Kidney tubule cell (primary cell): ENCODE measurements around the gene COA1.
"Not testable (repeated sequence)": the region's sequence is repeated elsewhere in the genome, so short reads cannot be mapped to it uniquely, and the experiment has no call there.

Experiments
- DNase-seq: peaks from one replicate; pipeline ENCODE4 v3.0.0-alpha.2; 2018; ENCODE audit warnings: low spot score

Gene COA1

GRCh38 chr7:43687866-43688265 lies 41.5 kb downstream of the COA1 start:
- DNase-seq = not testable (repeated sequence)

GRCh38 chr7:43686991-43687390 lies 42.3 kb downstream of the COA1 start:
- no peak for DNase-seq

GRCh38 chr7:43680736-43681135 lies 48.6 kb downstream of the COA1 start:
- no peak for DNase-seq

GRCh38 chr7:43679210-43680068 lies 49.9 kb downstream of the COA1 start:
- DNase-seq = no peak

GRCh38 chr7:43678315-43678714 lies 51.0 kb downstream of the COA1 start:
- no peak for DNase-seq

GRCh38 chr7:43677864-43678263 lies 51.5 kb downstream of the COA1 start:
- DNase-seq = no peak

- DNase-seq = peak; percentile 97
These were observed 54.5 kb downstream of the COA1 start for GRCh38 chr7:43674559-43675436.

GRCh38 chr7:43673243-43673976 lies 55.9 kb downstream of the COA1 start:
- DNase-seq = peak; percentile 48

GRCh38 chr7:43671521-43671920 lies 57.8 kb downstream of the COA1 start:
- no peak for DNase-seq

GRCh38 chr7:43669286-43670081 lies 59.8 kb downstream of the COA1 start:
- peak; percentile 72 for DNase-seq

- peak; percentile 48 for DNase-seq
These were observed 61.3 kb downstream of the COA1 start for GRCh38 chr7:43668035-43668434.

GRCh38 chr7:43666938-43667337 lies 62.4 kb downstream of the COA1 start:
- no peak for DNase-seq

GRCh38 chr7:43664681-43665080 lies 64.6 kb downstream of the COA1 start:
- DNase-seq = no peak

- DNase-seq = no peak
These were observed 69.2 kb downstream of the COA1 start for GRCh38 chr7:43660141-43660540.

- no peak for DNase-seq
These were observed 69.8 kb downstream of the COA1 start for GRCh38 chr7:43659549-43659896.

GRCh38 chr7:43658718-43659548 lies 70.4 kb downstream of the COA1 start:
- peak; percentile 93 for DNase-seq

- no peak for DNase-seq
These were observed 72.3 kb downstream of the COA1 start for GRCh38 chr7:43656997-43657396.

- DNase-seq = no peak
These were observed 73.7 kb downstream of the COA1 start for GRCh38 chr7:43655584-43655983.

GRCh38 chr7:43653891-43654504 lies 75.3 kb downstream of the COA1 start:
- no peak for DNase-seq

- no peak for DNase-seq
These were observed 75.9 kb downstream of the COA1 start for GRCh38 chr7:43653466-43653865.
